CD4-positive, alpha-beta memory T cell (primary cell): Measurements from ENCODE around the gene CKAP2L. TPM values are rescaled to one million over a fixed set of nuclear protein-coding genes. Genes with fewer than 3 reads are reported as not detected.

Experiments
- CTCF ChIA-PET: fragments of 350-600 bp; sonication (Branson Sonifier 250); formaldehyde crosslinking; loops from one replicate; lab custom pipeline; 2021; ENCODE audit warnings: inconsistent platforms; ENCODE audit not compliant: partially characterized antibody; lab: Charles Lee
- POLR2A ChIA-PET: fragments of 350-600 bp; sonication (Branson Sonifier 250); formaldehyde crosslinking; loops from one replicate; lab custom pipeline; 2021; ENCODE audit not compliant: partially characterized antibody; lab: Charles Lee
- DNase-seq, 5 donors: peaks; one replicate each; pipeline versions ENCODE4 v3.0.0 to v3.0.0-alpha.2; 2020 to 2022; ENCODE audit warnings: mixed read lengths in 1 of 5
- H3K27ac ChIP-seq: one replicate; pipeline ENCODE4 v1.7.0; 2013; ENCODE audit warnings: low read depth, low read length
- H3K27me3 ChIP-seq: 2 replicates; pipeline ENCODE4 v1.7.0; 2013; ENCODE audit warnings: mild to moderate bottlenecking, low read length, moderate library complexity; ENCODE audit not compliant: insufficient read depth
- H3K36me3 ChIP-seq: 2 replicates; pipeline ENCODE4 v1.7.0; 2013; ENCODE audit warnings: mild to moderate bottlenecking, low read length, moderate library complexity; ENCODE audit not compliant: insufficient read depth
- H3K4me1 ChIP-seq: 2 replicates; pipeline ENCODE4 v1.7.0; 2013; ENCODE audit warnings: mild to moderate bottlenecking, low read length, moderate library complexity; ENCODE audit not compliant: insufficient read depth
- H3K4me3 ChIP-seq, 2 donors: one replicate each; pipeline ENCODE4 v1.7.0; 2013; ENCODE audit warnings: low read length in 2 of 2, mild to moderate bottlenecking in 1 of 2
- H3K9me3 ChIP-seq, 2 donors: one replicate each; pipeline ENCODE4 v1.7.0; 2013; ENCODE audit warnings: low read length in 2 of 2, control low read depth in 1 of 2; ENCODE audit not compliant: control insufficient read depth in 1 of 2
- H3K27ac Mint-ChIP-seq, 7 donors: one replicate each; pipeline ENCODE4 v1.8.0; 2020 to 2021; ENCODE audit warnings: mixed read lengths in 7 of 7, mild to moderate bottlenecking in 6 of 7, inconsistent platforms in 3 of 7, moderate library complexity in 3 of 7
- H3K27me3 Mint-ChIP-seq, 2 donors: one replicate each; pipeline ENCODE4 v1.8.0; 2020 to 2021; ENCODE audit warnings: mixed read lengths in 2 of 2
- H3K36me3 Mint-ChIP-seq, 2 donors: one replicate each; pipeline ENCODE4 v1.8.0; 2020 to 2021; ENCODE audit warnings: mixed read lengths in 2 of 2, inconsistent platforms in 1 of 2, mild to moderate bottlenecking in 1 of 2
- H3K4me1 Mint-ChIP-seq, 4 donors: one replicate each; pipeline ENCODE4 v1.8.0; 2020 to 2021; ENCODE audit warnings: mixed read lengths in 4 of 4, mild to moderate bottlenecking in 1 of 4
- H3K4me3 Mint-ChIP-seq, 8 donors: one replicate each; pipeline ENCODE4 v1.8.0; 2020 to 2021; ENCODE audit warnings: mixed read lengths in 8 of 8, mild to moderate bottlenecking in 7 of 8, moderate library complexity in 6 of 8, inconsistent platforms in 3 of 8
- H3K9me3 Mint-ChIP-seq, 8 donors: one replicate each; pipeline ENCODE4 v1.8.0; 2020 to 2021; ENCODE audit warnings: mixed read lengths in 8 of 8, mild to moderate bottlenecking in 5 of 8, inconsistent platforms in 3 of 8, moderate library complexity in 1 of 8
- intact Hi-C: fragments of 100-400 bp; cut with micrococcal nuclease; formaldehyde crosslinking; loops from one replicate; pipeline ENCODE4 v1.15.1; 2023
- polyA plus RNA-seq, 2 donors: library from polyadenylated mRNA; unstranded; fragments of 300-500 nt; fragmentation: Illumina TruSeq; gene quantifications; one replicate each; pipeline ENCODE4 v1.2.3, GENCODE V29; 2021
- total RNA-seq, 2 experiments: library from RNA; stranded (reverse); gene quantifications; one replicate each; pipeline ENCODE4 v1.2.3, GENCODE V29; 2021

Gene CKAP2L
- total and polyA plus RNA-seq, 4 experiments from 2014 or later: 0.06 to 0.21 TPM; not detected in 2

DNA sequence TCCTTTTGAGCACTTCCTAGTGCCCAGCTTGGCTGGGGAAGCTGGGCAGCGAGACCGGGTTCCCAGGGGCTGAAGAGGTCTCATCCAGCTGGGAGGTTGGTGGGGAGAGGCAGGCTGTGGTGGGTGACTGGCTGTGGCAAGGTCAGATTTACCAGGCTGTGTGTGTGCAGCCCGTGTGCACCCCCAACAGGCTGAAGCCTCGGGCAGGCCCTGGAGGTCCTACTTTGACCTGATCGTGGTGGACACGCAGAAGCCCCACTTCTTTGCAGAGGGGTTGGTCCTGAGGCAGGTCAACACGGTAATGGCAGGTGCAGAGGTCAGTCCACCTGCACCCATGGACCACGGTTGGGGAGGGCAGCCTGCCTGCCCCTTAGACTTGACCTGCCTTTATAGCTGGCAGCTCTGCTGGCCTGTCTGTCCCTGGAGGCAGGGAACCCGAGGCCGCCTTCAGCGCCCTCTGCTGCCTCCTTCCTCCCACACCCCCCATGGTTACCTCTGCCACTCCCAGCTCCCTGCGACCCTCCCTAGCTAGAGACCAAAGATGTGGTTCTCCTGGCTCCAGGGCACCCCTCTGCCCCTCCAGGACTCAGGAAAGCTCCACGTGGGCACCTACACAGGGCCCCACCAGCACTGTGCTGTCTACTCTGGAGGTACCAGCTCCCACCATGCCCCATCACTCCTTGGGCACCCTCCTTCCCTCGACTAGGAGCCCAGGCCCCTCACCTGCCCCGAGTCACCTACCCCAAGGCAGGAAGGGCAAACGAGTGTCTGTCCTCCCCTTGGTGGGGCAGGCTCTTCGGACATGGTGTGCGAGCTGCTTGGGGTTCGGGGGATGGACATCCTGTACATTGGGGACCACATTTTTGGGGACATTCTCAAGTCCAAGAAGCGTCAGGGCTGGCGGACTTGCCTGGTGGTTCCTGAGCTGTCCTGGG, 39.6 kb downstream of the CKAP2L start:
- intact Hi-C loops: loop anchor here (5.0 to 10.0 kb wide), 2 partner anchors 143 to 240 kb away; partner anchors contain the start of genes CHCHD5 and TTL
- peaks cover 0 to 6% (median 1%) of the 10 kb centered on the region in 4 donors for H3K4me1 Mint-ChIP-seq
- no peak overlapping the region for H3K27ac Mint-ChIP-seq
- ChIA-PET POLR2A (interaction anchor here (0.9 to 3.6 kb wide), 7 partner anchors 33 to 140 kb away, joined by 3 to 14 read pairs (median 5); partner anchors contain the start of gene SLC20A1), CTCF (interaction anchor here (0.8 to 9.9 kb wide), 11 partner anchors 9 to 141 kb away, joined by 3 to 245 read pairs (median 15); partner anchors contain the start of gene CHCHD5)
- no peak for DNase-seq
- H3K27ac ChIP-seq: no peak overlapping the region
- H3K27me3 Mint-ChIP-seq: peaks cover 0 to 2% of the 10 kb centered on the region in 2 donors
- no peak overlapping the region for H3K4me3 ChIP-seq
- H3K9me3 Mint-ChIP-seq: peaks cover 0 to 2% (median 0%) of the 10 kb centered on the region in 8 donors
- H3K9me3 ChIP-seq: no peaks in the 10 kb centered on the region
- H3K4me3 Mint-ChIP-seq: no peak overlapping the region
- H3K27me3 ChIP-seq: no peaks in the 10 kb centered on the region
- no peaks in the 10 kb centered on the region for H3K4me1 ChIP-seq
- H3K36me3 ChIP-seq: no peaks in the 10 kb centered on the region
- no peaks in the 10 kb centered on the region for H3K36me3 Mint-ChIP-seq

DNA sequence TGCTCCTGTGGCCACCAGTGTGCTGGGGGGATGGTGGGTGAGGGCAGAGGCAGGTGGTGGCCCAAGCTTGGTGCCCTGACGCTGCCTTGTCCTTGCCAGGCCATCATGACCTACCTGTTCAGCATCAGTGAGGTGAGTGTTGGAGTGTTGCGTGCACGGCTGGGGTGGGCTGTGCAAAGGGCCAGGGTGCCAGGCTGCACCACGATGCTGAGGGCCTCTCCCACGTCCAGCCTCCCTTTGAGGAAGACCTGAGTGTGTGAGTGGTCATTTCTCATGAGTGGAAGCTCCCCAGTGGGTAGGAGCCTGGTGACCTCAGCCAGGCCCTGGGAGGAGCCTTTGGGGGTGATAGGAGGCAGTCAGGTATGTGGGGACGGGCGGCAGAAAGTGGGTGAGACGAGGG, 40.4 kb downstream of the CKAP2L start:
- no peaks in the 10 kb centered on the region for H3K4me1 ChIP-seq
- Mint-ChIP-seq H3K27me3 (peaks cover 0 to 2% of the 10 kb centered on the region in 2 donors), H3K27ac (no peak overlapping the region), H3K9me3 (peaks cover 0 to 2% (median 0%) of the 10 kb centered on the region in 8 donors), H3K4me1 (peaks cover 0 to 6% (median 1%) of the 10 kb centered on the region in 4 donors), H3K36me3 (no peaks in the 10 kb centered on the region), H3K4me3 (no peak overlapping the region)
- no peaks in the 10 kb centered on the region for H3K9me3 ChIP-seq
- intact Hi-C loops: loop anchor here (10.0 kb wide), 1 partner anchor 239 kb away; the partner anchor contains the start of gene TTL
- no peaks in the 10 kb centered on the region for H3K36me3 ChIP-seq
- ChIA-PET POLR2A (interaction anchor here (1.0 kb wide), 1 partner anchor 120 kb away, joined by 3 read pairs; no protein-coding TSS in a partner anchor), CTCF (interaction anchor here (1.5 to 9.9 kb wide), 5 partner anchors 11 to 125 kb away, joined by 5 to 245 read pairs (median 75); no protein-coding TSS in a partner anchor)
- no peak overlapping the region for H3K4me3 ChIP-seq
- no peak for DNase-seq
- no peaks in the 10 kb centered on the region for H3K27me3 ChIP-seq
- no peak overlapping the region for H3K27ac ChIP-seq

DNA sequence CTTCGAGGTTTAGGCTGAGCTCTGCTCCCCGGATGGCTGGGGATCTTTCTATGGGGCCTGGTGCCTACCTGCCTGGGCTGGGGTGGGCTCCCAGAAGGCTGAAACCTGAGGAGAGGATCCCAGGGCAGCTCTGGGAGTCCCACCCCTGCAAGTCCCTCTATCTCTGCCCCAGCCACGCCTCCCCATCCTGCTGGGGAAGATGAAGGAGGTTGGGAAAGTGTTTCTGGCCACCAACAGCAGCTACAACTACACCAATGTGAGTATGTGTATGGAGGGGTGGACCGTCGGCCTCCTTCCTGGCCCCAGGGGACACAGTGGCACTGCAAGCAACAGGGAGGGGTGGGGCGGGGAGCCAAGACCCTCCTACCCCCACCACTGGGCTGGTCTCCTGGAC, 40.9 kb downstream of the CKAP2L start:
- no peak overlapping the region for H3K4me3 Mint-ChIP-seq
- Histone ChIP-seq H3K27me3 (no peaks in the 10 kb centered on the region), H3K36me3 (no peaks in the 10 kb centered on the region), H3K9me3 (no peaks in the 10 kb centered on the region), H3K4me3 (no peak overlapping the region), H3K27ac (no peak overlapping the region), H3K4me1 (no peaks in the 10 kb centered on the region)
- no peak for DNase-seq
- ChIA-PET CTCF (interaction anchor here (1.5 to 9.9 kb wide), 4 partner anchors 15 to 125 kb away, joined by 7 to 245 read pairs (median 140); no protein-coding TSS in a partner anchor), POLR2A (interaction anchor here (0.6 kb wide), 1 partner anchor 25 kb away, joined by 3 read pairs; no protein-coding TSS in a partner anchor)
- intact Hi-C loops: loop anchor here (10.0 kb wide), 1 partner anchor 239 kb away; the partner anchor contains the start of gene TTL
- H3K4me1 Mint-ChIP-seq: peaks cover 0 to 6% (median 1%) of the 10 kb centered on the region in 4 donors
- no peak overlapping the region for H3K27ac Mint-ChIP-seq
- peaks cover 0 to 2% of the 10 kb centered on the region in 2 donors for H3K27me3 Mint-ChIP-seq
- peaks cover 0 to 1% (median 0%) of the 10 kb centered on the region in 8 donors for H3K9me3 Mint-ChIP-seq
- no peaks in the 10 kb centered on the region for H3K36me3 Mint-ChIP-seq

DNA sequence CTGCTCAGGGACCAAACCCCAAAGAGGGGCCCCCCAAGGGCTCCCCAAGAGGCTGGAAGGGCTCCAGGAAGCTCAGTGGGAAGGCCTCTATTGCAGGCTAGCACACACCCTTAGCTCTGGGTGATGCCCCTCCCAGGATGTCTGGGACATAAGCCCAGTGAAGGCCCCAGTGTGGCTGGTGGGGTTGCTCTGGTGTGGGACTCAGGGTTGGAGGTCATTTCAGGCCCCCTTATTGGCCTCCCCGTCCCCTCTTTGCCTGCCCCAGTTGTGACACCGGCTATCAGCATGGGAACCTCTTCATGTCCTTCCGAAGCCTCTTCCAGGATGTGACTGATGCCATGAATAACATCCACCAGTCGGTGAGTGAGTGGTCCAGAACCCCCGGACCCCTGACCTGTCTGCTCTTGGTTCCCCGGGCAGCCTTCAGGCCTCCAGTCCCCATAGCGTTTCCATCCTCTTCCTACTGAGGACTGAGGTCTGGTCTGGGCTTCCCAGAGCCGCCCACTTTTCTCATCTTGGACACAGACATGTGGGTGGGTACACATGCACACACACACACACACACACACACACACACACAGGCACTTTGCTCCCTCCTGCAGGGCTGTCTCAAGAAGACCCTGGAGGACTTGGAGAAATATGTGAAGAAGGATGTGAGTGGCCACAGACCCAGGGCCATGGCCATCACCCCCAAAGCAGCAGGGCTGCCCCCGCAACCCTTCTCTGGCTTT, 41.4 kb downstream of the CKAP2L start:
- Mint-ChIP-seq H3K9me3 (peaks cover 0 to 1% (median 0%) of the 10 kb centered on the region in 8 donors), H3K27me3 (peaks cover 0 to 2% of the 10 kb centered on the region in 2 donors), H3K36me3 (no peaks in the 10 kb centered on the region), H3K4me3 (no peak overlapping the region), H3K4me1 (peaks cover 0 to 6% (median 1%) of the 10 kb centered on the region in 4 donors), H3K27ac (no peak overlapping the region)
- Histone ChIP-seq H3K4me3 (no peak overlapping the region), H3K4me1 (no peaks in the 10 kb centered on the region), H3K27ac (no peak overlapping the region), H3K27me3 (no peaks in the 10 kb centered on the region), H3K9me3 (no peaks in the 10 kb centered on the region), H3K36me3 (no peaks in the 10 kb centered on the region)
- DNase-seq: no peak
- intact Hi-C loops: loop anchor here (10.0 kb wide), 1 partner anchor 238 kb away; the partner anchor contains the start of gene TTL
- POLR2A ChIA-PET: interaction anchor here (0.6 kb wide), 1 partner anchor 24 kb away, joined by 3 read pairs; no protein-coding TSS in a partner anchor
- CTCF ChIA-PET: interaction anchor here (8.4 to 9.9 kb wide), 2 partner anchors 96 to 124 kb away, joined by 204 to 245 read pairs; no protein-coding TSS in a partner anchor

DNA sequence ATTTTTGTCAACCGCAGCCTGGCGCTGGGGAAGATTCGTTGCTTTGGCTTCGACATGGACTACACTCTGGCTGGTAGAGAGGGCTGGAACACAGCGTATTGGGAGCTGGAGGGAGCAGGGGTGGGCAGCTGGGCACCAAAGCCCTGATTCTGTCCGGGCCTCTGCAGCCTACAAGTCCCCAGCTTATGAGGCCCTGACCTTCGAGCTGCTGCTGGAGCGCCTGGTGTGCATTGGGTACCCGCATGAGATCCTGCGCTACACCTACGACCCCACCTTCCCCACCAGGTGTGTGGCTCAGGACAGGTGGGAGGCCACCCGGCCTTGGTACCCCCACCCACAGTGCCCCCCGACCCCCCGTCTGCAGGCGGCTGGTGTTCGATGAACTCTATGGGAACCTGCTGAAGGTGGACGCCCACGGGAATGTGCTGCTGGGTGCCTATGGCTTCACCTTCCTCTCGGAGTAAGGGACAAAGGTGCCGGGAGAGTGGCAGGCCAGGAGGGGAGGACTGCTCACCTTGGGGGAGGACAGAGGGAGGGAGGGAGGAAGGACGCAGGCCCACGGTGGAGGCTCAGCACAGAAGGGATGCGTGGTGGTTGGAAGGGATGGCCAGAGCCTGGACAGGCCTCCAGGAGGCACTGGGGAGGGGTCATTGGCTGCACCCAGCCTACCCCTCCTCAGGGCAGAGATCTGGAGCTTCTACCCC, 42.4 kb downstream of the CKAP2L start:
- Histone ChIP-seq H3K4me1 (no peaks in the 10 kb centered on the region), H3K4me3 (no peak overlapping the region), H3K36me3 (no peaks in the 10 kb centered on the region), H3K27ac (no peak overlapping the region), H3K27me3 (no peaks in the 10 kb centered on the region), H3K9me3 (no peaks in the 10 kb centered on the region)
- H3K27me3 Mint-ChIP-seq: peaks cover 0 to 2% of the 10 kb centered on the region in 2 donors
- H3K36me3 Mint-ChIP-seq: no peaks in the 10 kb centered on the region
- CTCF ChIA-PET: interaction anchor here (1.0 to 1.1 kb wide), 2 partner anchors 8 to 95 kb away, joined by 3 read pairs; no protein-coding TSS in a partner anchor
- no peak overlapping the region for H3K27ac Mint-ChIP-seq
- intact Hi-C loops: loop anchor here (10.0 kb wide), 1 partner anchor 237 kb away; the partner anchor contains the start of gene TTL
- DNase-seq: no peak
- POLR2A ChIA-PET: interaction anchor here (1.1 kb wide), 1 partner anchor 122 kb away, joined by 3 read pairs; no protein-coding TSS in a partner anchor
- H3K4me1 Mint-ChIP-seq: peaks cover 0 to 6% (median 1%) of the 10 kb centered on the region in 4 donors
- H3K4me3 Mint-ChIP-seq: no peak overlapping the region
- peaks cover 0 to 5% (median 0%) of the 10 kb centered on the region in 8 donors for H3K9me3 Mint-ChIP-seq

DNA sequence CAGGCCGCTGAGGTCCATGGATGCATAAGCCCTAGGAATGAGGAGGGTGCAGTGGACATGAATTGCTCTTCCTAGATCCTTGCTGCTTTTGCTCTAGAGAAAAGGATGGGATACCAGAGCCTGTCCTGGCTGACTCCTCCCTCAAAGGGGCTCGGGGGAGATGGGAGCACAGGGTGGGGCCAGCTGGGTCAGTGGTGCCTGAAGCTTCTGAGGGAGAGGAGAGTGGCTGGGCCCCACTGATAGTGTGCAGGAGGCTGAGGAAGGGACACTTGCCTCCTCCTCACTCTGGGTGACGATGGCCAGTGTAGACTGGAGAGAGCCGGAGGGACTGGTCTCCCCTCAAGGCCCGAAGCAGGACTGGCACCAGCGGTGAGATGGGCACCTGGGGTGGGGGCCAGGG, 43.6 kb downstream of the CKAP2L start, which contains the start of gene NT5DC4:
TSS of gene NT5DC4 (plus strand) at position 236 of the 400 bp plus-strand sequence. CDS start at position 296, 60 bp downstream.
- no peak for DNase-seq
- intact Hi-C loops: loop anchor here (10.0 kb wide), 1 partner anchor 236 kb away; the partner anchor contains the start of gene TTL
- no peak within 1 kb of the TSS for H3K27ac ChIP-seq
- H3K4me3 ChIP-seq: no peak within 1 kb of the TSS
- Mint-ChIP-seq H3K27me3 (peaks cover 0 to 2% of the 10 kb centered on the region in 2 donors), H3K36me3 (no peaks in the 10 kb centered on the region), H3K9me3 (peaks cover 0 to 5% (median 0%) of the 10 kb centered on the region in 8 donors), H3K4me3 (no peak within 1 kb of the TSS), H3K27ac (no peak within 1 kb of the TSS), H3K4me1 (no peaks in the 10 kb centered on the region)
- H3K9me3 ChIP-seq: no peaks in the 10 kb centered on the region
- H3K27me3 ChIP-seq: no peaks in the 10 kb centered on the region
- ChIA-PET CTCF (no interaction called here), POLR2A (no interaction called here)
- H3K36me3 ChIP-seq: no peaks in the 10 kb centered on the region
- no peaks in the 10 kb centered on the region for H3K4me1 ChIP-seq
